IPS-NIHi11 (cell line): ENCODE results near the gene GALNT7.

ENCODE experiments used
- DNase-seq: peaks from one replicate; pipeline ENCODE4 v3.0.0; 2012; ENCODE audit warnings: mixed read lengths, low spot score

Gene GALNT7

GRCh38 chr4:173347467-173347866 lies 178.9 kb downstream of the GALNT7 start:
- DNase-seq, result no peak

DNA sequence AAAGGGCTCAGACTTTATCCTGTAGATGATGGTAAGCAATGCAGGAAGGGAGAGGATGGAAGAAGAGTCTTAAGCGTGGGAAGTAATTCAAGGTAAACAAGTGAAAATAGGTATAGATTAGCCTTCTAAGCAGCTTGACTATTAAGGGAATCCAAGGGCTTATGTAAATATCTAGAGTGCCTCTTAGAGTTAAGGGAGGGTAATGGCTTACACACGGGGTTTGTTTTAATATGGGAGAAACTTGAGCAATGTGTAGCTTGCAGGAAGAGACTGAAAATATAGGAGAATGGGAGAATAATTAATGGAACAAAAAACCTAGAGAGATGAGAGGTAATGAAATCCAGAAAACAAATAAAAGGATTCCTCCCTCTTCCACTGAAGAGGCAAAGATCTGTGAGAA lies 189.3 kb downstream of the GALNT7 start:
- no peak for DNase-seq

GRCh38 chr4:173360587-173361221 lies 192.1 kb downstream of the GALNT7 start:
- DNase-seq, result peak; percentile 11

DNA sequence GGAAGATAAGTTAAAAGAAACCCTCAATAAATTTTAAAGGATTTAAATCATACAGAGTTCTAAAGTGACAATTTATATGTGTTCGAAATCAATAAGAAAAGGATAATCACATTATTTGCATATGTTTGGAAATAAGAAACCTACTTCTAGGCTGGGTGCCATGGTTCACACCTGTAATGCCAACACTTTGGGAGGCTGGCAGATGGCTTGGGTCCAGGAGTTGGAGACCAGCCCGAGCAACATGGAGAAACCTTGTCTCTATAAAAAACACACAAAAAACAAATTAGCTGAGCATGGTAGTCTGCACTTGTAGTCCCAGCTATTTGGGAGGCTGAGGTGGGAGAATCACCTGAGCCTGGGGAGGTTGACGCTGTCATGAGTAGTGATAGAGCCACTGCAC lies 194.1 kb downstream of the GALNT7 start:
- no peak for DNase-seq

GRCh38 chr4:173365359-173365996 lies 196.9 kb downstream of the GALNT7 start:
- DNase-seq, result no peak

- DNase-seq, result no peak
Observed at GRCh38 chr4:173367285-173367684, 198.7 kb downstream of the GALNT7 start.

- DNase-seq, result no peak
Observed at GRCh38 chr4:173367946-173368345, 199.3 kb downstream of the GALNT7 start.

- no peak for DNase-seq
Observed at GRCh38 chr4:173370130-173370476, 201.5 kb downstream of the GALNT7 start.

DNA sequence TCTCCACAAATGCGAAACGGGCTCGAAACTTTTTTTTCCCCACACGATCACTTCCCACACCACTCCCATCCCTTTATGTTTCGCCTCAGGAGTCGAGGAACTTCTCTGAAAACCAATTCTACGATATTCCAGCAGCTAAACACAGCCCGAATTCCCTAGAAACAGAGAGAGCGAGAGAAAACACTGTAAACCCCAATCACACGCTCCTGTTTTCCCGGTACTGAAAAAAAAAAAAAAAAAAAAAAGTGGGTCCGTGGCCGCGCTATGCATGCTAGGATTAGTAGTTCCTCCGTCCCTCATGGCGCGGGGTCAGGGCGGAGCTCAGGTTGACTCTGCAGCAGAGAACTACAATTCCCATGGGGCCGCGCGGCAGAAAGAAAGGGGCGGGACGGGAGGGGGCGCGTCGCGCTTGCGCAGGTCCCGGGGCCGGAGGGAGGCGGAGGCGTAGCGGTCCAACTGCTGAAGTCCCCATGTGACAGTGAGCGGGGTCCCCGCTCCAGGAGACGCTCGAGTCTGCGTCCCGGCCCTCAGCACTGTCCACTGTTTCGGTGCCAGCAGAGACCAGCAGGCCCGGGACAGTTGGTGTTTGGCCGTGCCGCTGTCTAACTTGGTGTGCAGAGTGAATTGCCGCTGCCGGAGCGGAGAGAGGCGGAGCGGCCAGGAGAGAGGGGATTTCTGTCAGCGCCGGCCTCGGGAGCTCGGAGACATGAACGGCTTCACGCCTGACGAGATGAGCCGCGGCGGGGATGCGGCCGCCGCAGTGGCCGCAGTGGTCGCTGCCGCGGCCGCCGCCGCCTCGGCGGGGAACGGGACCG lies 202.1 kb downstream of the GALNT7 start, which contains the start of gene SAP30:
Gene SAP30 (plus strand): TSS at position 478 of the 815 bp plus-strand sequence. CDS start 229 bp downstream, at position 707.
- DNase-seq, result peak; percentile 93

- peak; percentile 78 for DNase-seq
Observed at GRCh38 chr4:173371292-173372192, 202.9 kb downstream of the GALNT7 start.
